Ovary (tissue), 9 donors: ENCODE measurements around the gene CSNK1G2. TPM values are rescaled to one million over a fixed set of nuclear protein-coding genes. Genes with fewer than 3 reads are reported as not detected.

Experiments
- DNase-seq, 5 donors: peaks; one replicate each; pipeline ENCODE4 v3.0.0-alpha.2; 2019 to 2020
- H3K27ac ChIP-seq, 2 donors: fragments of 200-600 bp; one replicate each; pipeline versions ENCODE4 v1.5.1 to v1.8.0; 2019 to 2022
- H3K27me3 ChIP-seq: fragments of 200-600 bp; one replicate; pipeline ENCODE4 v1.8.0; 2022
- H3K36me3 ChIP-seq: fragments of 200-600 bp; sonication (generic); one replicate; pipeline ENCODE4 v1.5.1; 2019
- H3K4me1 ChIP-seq: one replicate; pipeline ENCODE4 v1.8.1; 2013; ENCODE audit warnings: mild to moderate bottlenecking, moderate library complexity; ENCODE audit not compliant: insufficient read depth
- H3K4me3 ChIP-seq: fragments of 200-600 bp; sonication (generic); one replicate; pipeline ENCODE4 v1.5.1; 2017
- H3K9me3 ChIP-seq, 2 donors: fragments of 200-600 bp in 1 of 2; sonication (generic) in 1 of 2; one replicate each; pipeline versions ENCODE4 v1.5.1 to v1.8.1; 2013 to 2019; ENCODE audit warnings: mild to moderate bottlenecking in 1 of 2, moderate library complexity in 1 of 2
- CTCF ChIP-seq, 3 donors: fragments of 450-650 bp in 2 of 3; fragments of 200-600 bp in 1 of 3; IDR thresholded peaks; one replicate each; pipeline versions ENCODE4 v1.5.1 to v1.8.0; 2016 to 2022; ENCODE audit warnings: antibody characterized with exemption in 3 of 3, mild to moderate bottlenecking in 1 of 3
- EP300 ChIP-seq: sonication (generic); formaldehyde crosslinking; IDR thresholded peaks from one replicate; pipeline ENCODE4 v1.6.1; 2017; ENCODE audit warnings: antibody characterized with exemption
- POLR2A ChIP-seq: fragments of 450-650 bp; IDR thresholded peaks from one replicate; pipeline ENCODE4 v1.6.1; 2017; ENCODE audit warnings: antibody characterized with exemption, mild to moderate bottlenecking, moderate library complexity
- WGBS, 3 donors: extraction: QIAGEN DNeasy Blood & Tissue Kit in 1 of 3; methylation state at CpG; one replicate each; pipeline versions ENCODE4 v1.1.5 to v1.1.7; 2013 to 2017; 5-methylcytosine and 5-hydroxymethylcytosine counted together
- intact Hi-C, 4 donors: fragments of 100-400 bp; cut with DNase I; formaldehyde crosslinking; loops; one replicate each; pipeline versions ENCODE4 v1.11.0 to v1.15.1; 2022 to 2023
- polyA plus RNA-seq, 2 donors: library from polyadenylated mRNA; stranded (reverse); fragments of 200-250 nt in 1 of 2; fragments of 350-450 nt in 1 of 2; fragmentation: Illumina TruSeq in 1 of 2; extraction: RNeasy Lipid Tissue Mini Kit (QIAGEN cat#74804) in 1 of 2; gene quantifications; one replicate each; pipeline ENCODE4 v1.2.3, GENCODE V29; 2013 to 2014
- total RNA-seq, 7 donors: library from RNA; depleted of rRNA in 2 of 7; stranded (reverse); fragments of >200 nt in 2 of 7; fragmentation: NEBNext Ultra II Directional in 3 of 7; extraction: Animal tissue kit (Norgen Biotek cat#: 25700) in 3 of 7; gene quantifications; one replicate each; pipeline versions ENCODE4 v1.1.0 to v1.2.4, GENCODE V29; 2016 to 2023
- donor health status: DM: no; HTN: no; CAD: no; lungs with moderate emphysema.
- donor health status: DM: no; HTN: no; CAD: no.
- donor health status: Bipolar disorder and iron deficiency.
- donor health status: DM: yes; HTN: yes; CAD: no.
- donor health status: DM: no; HTN: no; CAD: no.
- donor health status: DM: yes; HTN: yes; CAD: no.

CSNK1G2 gene
- total and polyA plus RNA-seq, 9 donors = 5.9 to 65.4 (median 50.3) TPM

- TF ChIP-seq CTCF (IDR thresholded peaks at IDR 0.05) = no peak
- no peak for TF ChIP-seq POLR2A
- TF ChIP-seq EP300 = no peak
- WGBS, 3 donors = 88 to 90% (median 89%) methylated on average over 40 of the region's 40 CpGs
- H3K4me3 ChIP-seq = no peak overlapping the region
- H3K36me3 ChIP-seq = peaks cover 2% of the 10 kb centered on the region
- H3K4me1 ChIP-seq = no peaks in the 10 kb centered on the region
- no peaks in the 10 kb centered on the region for H3K27me3 ChIP-seq
- H3K9me3 ChIP-seq = no peaks in the 10 kb centered on the region
- no peak overlapping the region for H3K27ac ChIP-seq
- peak in 1 of 5 donors; percentile 27 for DNase-seq
- intact Hi-C loops = no loop called here
Observed at GRCh38 chr19:1989513-1990229, 48.7 kb downstream of the CSNK1G2 start.

- DNase-seq = peak in 1 of 5 donors; percentile 26
- Histone ChIP-seq H3K4me3 (no peak overlapping the region), H3K27ac (no peak overlapping the region), H3K27me3 (no peaks in the 10 kb centered on the region), H3K9me3 (no peaks in the 10 kb centered on the region), H3K4me1 (no peaks in the 10 kb centered on the region), H3K36me3 (peaks cover 2% of the 10 kb centered on the region)
- TF ChIP-seq EP300 = no peak
- no peak for TF ChIP-seq POLR2A
- no peak for TF ChIP-seq CTCF (IDR thresholded peaks at IDR 0.05)
- intact Hi-C loops = no loop called here
- 90 to 93% (median 93%) methylated on average over 34 of the region's 34 CpGs for WGBS, 3 donors
Observed at GRCh38 chr19:1990230-1991017, 49.5 kb downstream of the CSNK1G2 start.

- Histone ChIP-seq H3K4me3 (no peak overlapping the region), H3K27me3 (no peaks in the 10 kb centered on the region), H3K27ac (no peak overlapping the region), H3K36me3 (peaks cover 2% of the 10 kb centered on the region), H3K4me1 (no peaks in the 10 kb centered on the region), H3K9me3 (no peaks in the 10 kb centered on the region)
- TF ChIP-seq EP300 (no peak), POLR2A (no peak), CTCF (IDR thresholded peaks at IDR 0.05) (no peak)
- WGBS, 3 donors = 84 to 86% (median 85%) methylated on average over 30 of the region's 30 CpGs
- DNase-seq = no peak
- intact Hi-C loops = no loop called here
Observed at GRCh38 chr19:1991018-1991913, 50.3 kb downstream of the CSNK1G2 start.

- H3K27ac ChIP-seq = no peak overlapping the region
- H3K9me3 ChIP-seq = no peaks in the 10 kb centered on the region
- 81 to 86% (median 85%) methylated on average over 43 to 44 of the region's 44 CpGs for WGBS, 3 donors
- TF ChIP-seq CTCF (IDR thresholded peaks at IDR 0.05) (no peak), EP300 (no peak), POLR2A (no peak)
- H3K4me3 ChIP-seq = no peak overlapping the region
- DNase-seq = peak in 2 of 5 donors; percentile 30 to 31
- intact Hi-C loops = no loop called here
- no peaks in the 10 kb centered on the region for H3K4me1 ChIP-seq
- no peaks in the 10 kb centered on the region for H3K27me3 ChIP-seq
- peaks cover 2% of the 10 kb centered on the region for H3K36me3 ChIP-seq
Observed at GRCh38 chr19:1992759-1993260, 51.8 kb downstream of the CSNK1G2 start.
